K562 (cell line): Measurements from ENCODE around the gene HNRNPA3. TPM values are rescaled to one million over a fixed set of nuclear protein-coding genes. Genes with fewer than 3 reads are reported as not detected.

Source experiments
- ASH1L ChIP-seq: fragments of 450-650 bp; IDR thresholded peaks from 2 replicates; pipeline ENCODE4 v1.6.1; 2018; ENCODE audit warnings: borderline replicate concordance, mild to moderate bottlenecking, low read depth; ENCODE audit not compliant: partially characterized antibody
- ATF4 ChIP-seq: fragments of 450-650 bp; formaldehyde crosslinking; IDR thresholded peaks from 2 replicates; pipeline ENCODE4 v1.4.0; 2022; ENCODE audit warnings: mild to moderate bottlenecking, moderate library complexity
- BHLHE40 ChIP-seq: IDR thresholded peaks from 2 replicates; pipeline ENCODE4 v1.6.1; 2011; ENCODE audit warnings: low read length, improper control_type of control experiment
- CTBP1 ChIP-seq: fragments of 450-650 bp; IDR thresholded peaks from 2 replicates; pipeline ENCODE4 v1.6.1; 2016; ENCODE audit warnings: borderline replicate concordance
- E2F3 ChIP-seq: fragments of 250-450 bp; sonication (Bioruptor Pico); IDR thresholded peaks from 2 replicates; pipeline ENCODE4 v1.4.0; 2020; ENCODE audit warnings: mild to moderate bottlenecking
- ELF1 ChIP-seq: fragments of 200-800 bp; sonication (Bioruptor generic); IDR thresholded peaks from 2 replicates; pipeline ENCODE4 v1.6.1; 2016; ENCODE audit warnings: missing genetic modification characterization, missing compliant biosample characterization
- HES1 ChIP-seq: fragments of 450-650 bp; IDR thresholded peaks from 2 replicates; pipeline ENCODE4 v1.6.1; 2016; ENCODE audit warnings: low read depth, mild to moderate bottlenecking, moderate library complexity
- HOXB6 ChIP-seq: fragments of 250-450 bp; sonication (Bioruptor Pico); IDR thresholded peaks from 2 replicates; pipeline ENCODE4 v1.5.1; 2022; ENCODE audit warnings: mild to moderate bottlenecking, borderline replicate concordance
- MEIS2 ChIP-seq: fragments of 450-650 bp; IDR thresholded peaks from 2 replicates; pipeline ENCODE4 v1.6.1; 2014; ENCODE audit warnings: mild to moderate bottlenecking; ENCODE audit not compliant: partially characterized antibody
- NBN ChIP-seq: fragments of 450-650 bp; IDR thresholded peaks from 2 replicates; pipeline ENCODE4 v1.6.1; 2016; ENCODE audit warnings: low read depth, mild to moderate bottlenecking
- NCOA6 ChIP-seq: fragments of 450-650 bp; IDR thresholded peaks from 2 replicates; pipeline ENCODE4 v1.6.1; 2017; ENCODE audit warnings: mild to moderate bottlenecking
- NR2C1 ChIP-seq, 2 experiments: fragments of 450-650 bp; IDR thresholded peaks; 2 replicates each; pipeline ENCODE4 v1.6.1; 2017; ENCODE audit warnings: mild to moderate bottlenecking in 2 of 2, antibody characterized with exemption in 1 of 2, inconsistent platforms in 1 of 2, missing compliant biosample characterization in 1 of 2, missing genetic modification characterization in 1 of 2
- POLR2G ChIP-seq: fragments of 200-400 bp; formaldehyde crosslinking; IDR thresholded peaks from 2 replicates; pipeline ENCODE4 v1.6.1; 2017; ENCODE audit warnings: low read depth, mild to moderate bottlenecking, antibody characterized with exemption, low read length, moderate library complexity
- RBFOX2 ChIP-seq: fragments of 200-400 bp; formaldehyde crosslinking; IDR thresholded peaks from 2 replicates; pipeline ENCODE4 v1.6.1; 2017; ENCODE audit warnings: low read depth, mild to moderate bottlenecking, low read length, moderate library complexity
- SAFB2 ChIP-seq: fragments of 200-400 bp; formaldehyde crosslinking; IDR thresholded peaks from 2 replicates; pipeline ENCODE4 v1.6.1; 2018; ENCODE audit warnings: borderline replicate concordance, low read length, low read depth, moderate library complexity; ENCODE audit not compliant: severe bottlenecking
- YY1 ChIP-seq, 3 experiments: IDR thresholded peaks; 2 replicates each; pipeline ENCODE4 v1.6.1; 2011; ENCODE audit warnings: low read length in 2 of 3, mild to moderate bottlenecking in 2 of 3, moderate library complexity in 2 of 3, borderline replicate concordance in 1 of 3, control low read depth in 1 of 3, low read depth in 1 of 3; ENCODE audit not compliant: insufficient read depth in 3 of 3, insufficient replicate concordance in 2 of 3, control insufficient read depth in 1 of 3, insufficient read length in 1 of 3; ENCODE audit errors: extremely low read depth in 1 of 3
- ZMIZ1 ChIP-seq, 2 experiments: fragments of 150-350 bp in 1 of 2; IDR thresholded peaks; 2 replicates each; pipeline ENCODE4 v1.6.1; 2012 to 2016; ENCODE audit warnings: low read depth in 2 of 2, low read length in 2 of 2, mild to moderate bottlenecking in 1 of 2, moderate library complexity in 1 of 2
- ZNF76 ChIP-seq: fragments of 250-450 bp; sonication (Bioruptor Pico); IDR thresholded peaks from 2 replicates; pipeline ENCODE4 v1.4.0; 2020; ENCODE audit warnings: mild to moderate bottlenecking, moderate library complexity, borderline replicate concordance
- polyA plus RNA-seq, 8 experiments: library from polyadenylated mRNA; depleted of rRNA in 4 of 8; stranded (reverse) in 5 of 8; unstranded in 3 of 8; fragments of >200 nt; fragmentation: Nextera tagmentation in 2 of 8; fragmentation: Illumina TruSeq in 1 of 8; extraction: Ambion mirVana in 2 of 8; extraction: Trizol in 1 of 8; gene quantifications; 2 replicates each; pipeline versions ENCODE4 v1.2.1 to v1.2.3, GENCODE V29; 2011 to 2014; ENCODE audit warnings: inconsistent platforms in 1 of 8, missing spikeins in 1 of 8
- total RNA-seq, 7 experiments: library from RNA; depleted of rRNA in 6 of 7; stranded (reverse); fragments of >200 nt in 6 of 7; fragmentation: Illumina TruSeq in 2 of 7; extraction: Trizol in 2 of 7; gene quantifications; 2 replicates each; pipeline versions ENCODE4 v1.2.1 to v1.2.3, GENCODE V29; 2011 to 2021; ENCODE audit warnings: low replicate concordance in 1 of 7
- TF ChIP-seq, protein P1 (sequence below): fragments of 450-650 bp; IDR thresholded peaks from 2 replicates; pipeline ENCODE4 v1.6.1; 2014; ENCODE audit warnings: low read depth, mild to moderate bottlenecking, moderate library complexity, borderline replicate concordance

The HNRNPA3 gene
- total and polyA plus RNA-seq, 9 of the 15 experiments (the other 6 are each of a cell fraction or from before 2014, with no cell fraction given) = 72.8 to 428 (median 192) TPM

DNA sequence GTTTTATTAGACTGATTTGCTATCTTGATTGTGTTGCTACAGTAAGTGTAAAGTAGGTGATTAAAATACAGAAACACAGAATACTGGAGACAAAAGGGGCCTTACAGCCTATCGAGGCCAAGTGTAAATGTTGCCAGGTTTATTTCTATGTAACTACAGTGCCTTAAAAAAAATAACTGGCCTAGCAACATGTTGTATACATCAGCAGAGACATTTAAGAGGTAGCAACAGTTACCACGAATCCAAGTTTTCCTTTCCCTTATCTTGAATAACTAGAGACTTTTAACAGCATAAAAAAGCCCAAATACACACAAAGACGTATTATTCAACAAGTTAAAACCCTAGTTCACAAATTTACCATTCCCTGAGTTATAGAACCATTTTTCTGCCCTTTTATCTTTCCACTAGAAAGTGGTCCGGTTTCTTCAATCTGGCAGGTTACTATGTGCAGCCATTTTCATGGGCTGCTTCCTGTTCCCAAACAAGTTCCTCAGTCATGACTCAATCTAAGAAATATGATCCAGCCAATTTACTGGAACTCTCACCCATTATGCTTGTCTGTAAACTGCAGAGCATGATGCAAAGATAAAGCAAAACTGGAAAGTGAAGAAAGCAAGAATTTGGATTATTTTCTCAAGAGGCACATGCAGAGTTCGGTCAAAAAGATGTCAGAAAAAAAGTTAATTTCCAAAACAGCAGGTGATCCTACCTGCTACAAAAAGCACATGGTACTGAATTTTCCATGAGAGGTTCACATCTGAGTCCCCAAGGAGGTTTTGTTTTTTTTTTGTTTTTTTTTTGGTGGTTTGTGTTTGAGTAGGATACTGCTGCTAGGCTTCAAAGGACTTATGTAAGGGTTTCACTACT lies 29.8 kb downstream of the HNRNPA3 start (continued):
- TF ChIP-seq ZMIZ1 (IDR thresholded peaks at IDR 0.05; ENCODE audit: low read depth in 2 of 2, low read length in 2 of 2) (no peak), ZNF76 (CRISPR knock-in tag) (no peak), HES1 (0 out of 2 replicates have a peak, but pooled peaks have one; percentile 17), NBN (peak; percentile 91), NR2C1 (IDR thresholded peaks at IDR 0.05) (no peak), NR2C1 (tag; IDR thresholded peaks at IDR 0.05) (peak; percentile 56), BHLHE40 (peak; percentile 40; the same call in 1 of the 2 replicates), MEIS2 (peak; percentile 88), SAFB2 (no peak), NCOA6 (no peak), E2F3 (CRISPR knock-in tag) (no peak), HOXB6 (0 out of 2 replicates have a peak, but pooled peaks have one; percentile 16), ATF4 (CRISPR knock-in tag) (peak; percentile 81), ASH1L (peak; percentile 6), YY1 (IDR thresholded peaks at IDR 0.05; ENCODE audit: borderline replicate concordance in 1 of 3, control insufficient read depth in 1 of 3, extremely low read depth in 1 of 3, insufficient read depth in 3 of 3, insufficient read length in 1 of 3, insufficient replicate concordance in 2 of 3, low read depth in 1 of 3, low read length in 2 of 3) (peak in 1 of 3 experiments; percentile 88), ELF1 (tag) (peak; percentile 78), POLR2G (0 out of 2 replicates have a peak, but pooled peaks have one; percentile 35), CTBP1 (peak; percentile 65), RBFOX2 (peak; percentile 38; the same call in 1 of the 2 replicates)
- TF ChIP-seq, protein P1, sequence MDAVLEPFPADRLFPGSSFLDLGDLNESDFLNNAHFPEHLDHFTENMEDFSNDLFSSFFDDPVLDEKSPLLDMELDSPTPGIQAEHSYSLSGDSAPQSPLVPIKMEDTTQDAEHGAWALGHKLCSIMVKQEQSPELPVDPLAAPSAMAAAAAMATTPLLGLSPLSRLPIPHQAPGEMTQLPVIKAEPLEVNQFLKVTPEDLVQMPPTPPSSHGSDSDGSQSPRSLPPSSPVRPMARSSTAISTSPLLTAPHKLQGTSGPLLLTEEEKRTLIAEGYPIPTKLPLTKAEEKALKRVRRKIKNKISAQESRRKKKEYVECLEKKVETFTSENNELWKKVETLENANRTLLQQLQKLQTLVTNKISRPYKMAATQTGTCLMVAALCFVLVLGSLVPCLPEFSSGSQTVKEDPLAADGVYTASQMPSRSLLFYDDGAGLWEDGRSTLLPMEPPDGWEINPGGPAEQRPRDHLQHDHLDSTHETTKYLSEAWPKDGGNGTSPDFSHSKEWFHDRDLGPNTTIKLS = no peak
